Measurements from ENCODE around the gene TMEM52. TPM values are rescaled to one million over a fixed set of nuclear protein-coding genes. Genes with fewer than 3 reads are reported as not detected.
A peak's percentile ranks its signal among the peaks of the same experiment; 100 is the strongest.

Gene TMEM52
- polyA plus RNA-seq, 1 of the 3 experiments (the other 2 are of a cell fraction) = 4.8 TPM

DNA sequence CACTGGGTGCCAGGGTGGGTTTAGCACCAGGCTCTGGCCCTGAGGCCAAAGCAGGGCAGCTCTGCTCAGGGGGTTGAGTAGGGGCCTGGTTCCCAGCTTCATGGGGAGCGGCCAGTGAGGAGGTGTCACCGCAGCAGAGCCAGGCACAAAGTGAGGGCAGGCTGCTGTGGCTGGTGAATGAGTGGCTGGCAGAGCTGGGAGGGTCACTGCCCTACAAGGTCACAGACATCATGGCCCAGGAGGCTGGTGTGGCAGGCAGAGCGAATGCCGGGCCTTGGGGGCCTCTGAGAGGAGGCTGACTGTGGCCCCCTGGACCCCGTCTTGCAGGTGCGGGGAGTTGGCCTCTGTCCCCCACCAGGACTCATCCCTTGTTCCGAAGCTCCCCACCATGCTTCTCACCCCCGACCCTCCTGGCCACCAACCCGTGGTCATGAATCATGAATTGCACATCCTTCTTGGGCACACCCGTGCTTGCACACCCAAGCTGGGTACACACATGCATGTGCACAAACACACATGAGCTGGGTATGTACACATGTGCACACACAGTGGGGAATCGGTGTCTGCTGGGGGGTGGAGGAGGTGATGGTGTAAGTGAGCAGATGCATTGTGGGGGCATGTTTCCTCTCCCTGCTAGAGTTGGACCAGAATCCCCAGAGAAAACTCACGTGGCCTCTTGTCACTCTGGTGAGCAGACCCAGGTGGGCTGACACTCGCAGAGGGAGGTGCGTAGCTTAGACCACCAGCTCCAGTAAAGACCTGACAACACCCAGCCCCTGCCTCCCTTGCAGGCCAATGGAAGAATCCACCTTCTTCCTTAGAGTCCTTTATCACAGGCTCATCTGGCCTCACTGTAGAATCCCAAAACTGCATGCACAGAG lies 23.4 kb downstream of the TMEM52 start:
- Histone ChIP-seq H4K20me1 (ENCODE audit: insufficient read depth) (no peaks in the 10 kb centered on the region), H3K79me2 (ENCODE audit: insufficient read depth) (peaks cover 8% of the 10 kb centered on the region), H3F3A (replicated peaks; ENCODE audit: insufficient read depth) (peaks cover 3% of the 10 kb centered on the region), H3K4me3 (ENCODE audit: low read depth in 2 of 2, low read length in 1 of 2) (no peak overlapping the region), H2AFZ (ENCODE audit: low read depth) (no peak overlapping the region), H3K9ac (no peak overlapping the region), H3K4me2 (no peak overlapping the region), H3K36me3 (replicated peaks in 1 of 2; ENCODE audit: control insufficient read depth in 1 of 2, insufficient read depth in 2 of 2, low read length in 1 of 2) (no peaks in the 10 kb centered on the region), H3K4me1 (ENCODE audit: control insufficient read depth in 1 of 2, insufficient read depth in 2 of 2, low read depth in 1 of 2, low read length in 1 of 2) (peaks cover 0 to 36% of the 10 kb centered on the region in 2 experiments; a peak in 2 of 4 replicates), H3K27ac (ENCODE audit: low read depth in 2 of 2, low read length in 1 of 2) (no peak overlapping the region; a peak in 1 of 4 replicates), H3K27me3 (ENCODE audit: insufficient read depth) (no peaks in the 10 kb centered on the region), H3K9me3 (no peaks in the 10 kb centered on the region), H3K9me2 (no peaks in the 10 kb centered on the region)
- CTCF ChIA-PET = interaction anchor here (1.0 to 6.9 kb wide), 2 partner anchors 11 to 107 kb away, joined by 3 to 51 read pairs; no protein-coding TSS in a partner anchor
- POLR2A ChIA-PET = no interaction called here
- no peak for TF ChIP-seq EZH2phosphoT487 (IDR thresholded peaks at IDR 0.05; ENCODE audit: borderline replicate concordance, low read depth)
- TF ChIP-seq CHD2 (IDR thresholded peaks at IDR 0.05; ENCODE audit: low read length, partially characterized antibody) = no peak
- TF ChIP-seq NRF1 (IDR thresholded peaks at IDR 0.05; ENCODE audit: low read depth, low read length) = no peak
- TF ChIP-seq, protein P1, sequence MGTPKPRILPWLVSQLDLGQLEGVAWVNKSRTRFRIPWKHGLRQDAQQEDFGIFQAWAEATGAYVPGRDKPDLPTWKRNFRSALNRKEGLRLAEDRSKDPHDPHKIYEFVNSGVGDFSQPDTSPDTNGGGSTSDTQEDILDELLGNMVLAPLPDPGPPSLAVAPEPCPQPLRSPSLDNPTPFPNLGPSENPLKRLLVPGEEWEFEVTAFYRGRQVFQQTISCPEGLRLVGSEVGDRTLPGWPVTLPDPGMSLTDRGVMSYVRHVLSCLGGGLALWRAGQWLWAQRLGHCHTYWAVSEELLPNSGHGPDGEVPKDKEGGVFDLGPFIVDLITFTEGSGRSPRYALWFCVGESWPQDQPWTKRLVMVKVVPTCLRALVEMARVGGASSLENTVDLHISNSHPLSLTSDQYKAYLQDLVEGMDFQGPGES (IDR thresholded peaks at IDR 0.05; ENCODE audit: low read depth, low read length) = no peak
- TF ChIP-seq POLR2AphosphoS5 (IDR thresholded peaks at IDR 0.05; ENCODE audit: low read depth, low read length) = no peak
- TF ChIP-seq GABPA (IDR thresholded peaks at IDR 0.05; ENCODE audit: low read depth) = no peak
- TF ChIP-seq, protein P2, sequence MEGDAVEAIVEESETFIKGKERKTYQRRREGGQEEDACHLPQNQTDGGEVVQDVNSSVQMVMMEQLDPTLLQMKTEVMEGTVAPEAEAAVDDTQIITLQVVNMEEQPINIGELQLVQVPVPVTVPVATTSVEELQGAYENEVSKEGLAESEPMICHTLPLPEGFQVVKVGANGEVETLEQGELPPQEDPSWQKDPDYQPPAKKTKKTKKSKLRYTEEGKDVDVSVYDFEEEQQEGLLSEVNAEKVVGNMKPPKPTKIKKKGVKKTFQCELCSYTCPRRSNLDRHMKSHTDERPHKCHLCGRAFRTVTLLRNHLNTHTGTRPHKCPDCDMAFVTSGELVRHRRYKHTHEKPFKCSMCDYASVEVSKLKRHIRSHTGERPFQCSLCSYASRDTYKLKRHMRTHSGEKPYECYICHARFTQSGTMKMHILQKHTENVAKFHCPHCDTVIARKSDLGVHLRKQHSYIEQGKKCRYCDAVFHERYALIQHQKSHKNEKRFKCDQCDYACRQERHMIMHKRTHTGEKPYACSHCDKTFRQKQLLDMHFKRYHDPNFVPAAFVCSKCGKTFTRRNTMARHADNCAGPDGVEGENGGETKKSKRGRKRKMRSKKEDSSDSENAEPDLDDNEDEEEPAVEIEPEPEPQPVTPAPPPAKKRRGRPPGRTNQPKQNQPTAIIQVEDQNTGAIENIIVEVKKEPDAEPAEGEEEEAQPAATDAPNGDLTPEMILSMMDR (IDR thresholded peaks at IDR 0.05) = no peak
- TF ChIP-seq RFX5 (IDR thresholded peaks at IDR 0.05; ENCODE audit: low read length) = no peak
- no peak for TF ChIP-seq EP300 (IDR thresholded peaks at IDR 0.05; ENCODE audit: borderline replicate concordance in 1 of 2, low read depth in 1 of 2, low read length in 1 of 2)
- no peak for TF ChIP-seq GATA2 (CRISPR knock-in tag; IDR thresholded peaks at IDR 0.05)
- no peak for TF ChIP-seq MXI1 (IDR thresholded peaks at IDR 0.05; ENCODE audit: low read depth, low read length)
- no peak for TF ChIP-seq TAF1 (IDR thresholded peaks at IDR 0.05; ENCODE audit: borderline replicate concordance, low read depth, low read length)
- 91% methylated on average over 6 of the region's 14 CpGs for WGBS (ENCODE audit: low lambda C conversion rate)
- DNase-seq = no peak

DNA sequence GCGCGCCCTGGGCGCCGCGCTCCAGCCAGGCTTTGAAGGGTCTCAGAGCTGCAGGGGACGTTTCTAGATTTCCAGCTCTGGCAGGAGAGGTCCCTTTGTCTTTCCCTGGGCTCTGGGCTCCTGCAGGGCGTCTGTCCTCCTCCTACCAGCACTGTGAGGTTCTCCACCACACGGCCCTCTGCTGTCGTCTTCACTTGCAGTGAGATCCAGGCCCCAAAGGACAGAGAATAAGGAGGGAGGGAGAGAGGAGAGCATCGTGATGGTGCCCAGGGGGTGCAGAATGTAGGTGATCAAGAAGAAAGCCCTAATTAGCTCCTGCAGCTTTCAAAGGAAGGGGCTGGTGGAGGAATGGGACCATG lies 24.0 kb downstream of the TMEM52 start:
- POLR2A ChIA-PET = no interaction called here
- H3K9me2 ChIP-seq = no peaks in the 10 kb centered on the region
- DNase-seq = no peak

More for the DNA sequence above, 24.0 kb downstream of the TMEM52 start:
- CTCF ChIA-PET = interaction anchor here (1.0 to 6.9 kb wide), 2 partner anchors 12 to 107 kb away, joined by 3 to 51 read pairs; no protein-coding TSS in a partner anchor
- peaks cover 3% of the 10 kb centered on the region for H3F3A ChIP-seq (replicated peaks; ENCODE audit: insufficient read depth)
- TF ChIP-seq, protein P3, sequence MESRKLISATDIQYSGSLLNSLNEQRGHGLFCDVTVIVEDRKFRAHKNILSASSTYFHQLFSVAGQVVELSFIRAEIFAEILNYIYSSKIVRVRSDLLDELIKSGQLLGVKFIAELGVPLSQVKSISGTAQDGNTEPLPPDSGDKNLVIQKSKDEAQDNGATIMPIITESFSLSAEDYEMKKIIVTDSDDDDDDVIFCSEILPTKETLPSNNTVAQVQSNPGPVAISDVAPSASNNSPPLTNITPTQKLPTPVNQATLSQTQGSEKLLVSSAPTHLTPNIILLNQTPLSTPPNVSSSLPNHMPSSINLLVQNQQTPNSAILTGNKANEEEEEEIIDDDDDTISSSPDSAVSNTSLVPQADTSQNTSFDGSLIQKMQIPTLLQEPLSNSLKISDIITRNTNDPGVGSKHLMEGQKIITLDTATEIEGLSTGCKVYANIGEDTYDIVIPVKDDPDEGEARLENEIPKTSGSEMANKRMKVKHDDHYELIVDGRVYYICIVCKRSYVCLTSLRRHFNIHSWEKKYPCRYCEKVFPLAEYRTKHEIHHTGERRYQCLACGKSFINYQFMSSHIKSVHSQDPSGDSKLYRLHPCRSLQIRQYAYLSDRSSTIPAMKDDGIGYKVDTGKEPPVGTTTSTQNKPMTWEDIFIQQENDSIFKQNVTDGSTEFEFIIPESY (IDR thresholded peaks at IDR 0.05; ENCODE audit: borderline replicate concordance, low read depth) = no peak
- no peak for TF ChIP-seq SIN3A (IDR thresholded peaks at IDR 0.05; ENCODE audit: borderline replicate concordance, low read depth, low read length)
- no peaks in the 10 kb centered on the region for H3K27me3 ChIP-seq (ENCODE audit: insufficient read depth)
- WGBS (ENCODE audit: low lambda C conversion rate) = 84% methylated on average over 8 of the region's 10 CpGs
- no peaks in the 10 kb centered on the region for H3K9me3 ChIP-seq
- H3K4me2 ChIP-seq = no peak overlapping the region
- no peak overlapping the region for H3K4me3 ChIP-seq (ENCODE audit: low read depth in 2 of 2, low read length in 1 of 2)
- peaks cover 12% of the 10 kb centered on the region for H3K79me2 ChIP-seq (ENCODE audit: insufficient read depth)
- peaks cover 0 to 36% of the 10 kb centered on the region in 2 experiments; a peak in 2 of 4 replicates for H3K4me1 ChIP-seq (ENCODE audit: control insufficient read depth in 1 of 2, insufficient read depth in 2 of 2, low read depth in 1 of 2, low read length in 1 of 2)
- no peaks in the 10 kb centered on the region for H3K36me3 ChIP-seq (replicated peaks in 1 of 2; ENCODE audit: control insufficient read depth in 1 of 2, insufficient read depth in 2 of 2, low read length in 1 of 2)
- H3K9ac ChIP-seq = no peak overlapping the region
- no peak overlapping the region for H2AFZ ChIP-seq (ENCODE audit: low read depth)
- no peaks in the 10 kb centered on the region for H4K20me1 ChIP-seq (ENCODE audit: insufficient read depth)
- peak overlapping the region in 1 of 2 experiments; percentile 22; a peak in 1 of 4 replicates for H3K27ac ChIP-seq (ENCODE audit: low read depth in 2 of 2, low read length in 1 of 2)

Measured in SK-N-SH (cell line).